GM12878 (cell line): Measurements from ENCODE around the gene PAN3. TPM values are rescaled to one million over a fixed set of nuclear protein-coding genes. Genes with fewer than 3 reads are reported as not detected.

Source experiments
- ATAC-seq: fragments of 200-7000 bp; cut with Tn5 transposase; 3 replicates; pipeline ENCODE4 v1.9.1; 2020; ENCODE audit warnings: mild to moderate bottlenecking, moderate library complexity
- BruUV-seq: library from RNA; stranded (reverse); fragments of 400-500 nt; replicated peaks from 2 replicates; lab custom pipeline; 2021; lab: Mats Ljungman, UMichigan
- CTCF ChIA-PET: fragments of 300-600 bp; sonication (Branson Sonifier 250); formaldehyde crosslinking; extraction: SDS; loops from one replicate; lab custom pipeline; 2021; ENCODE audit warnings: inconsistent platforms; lab: Yijun Ruan, JAX
- POLR2A ChIA-PET: fragments of 350-600 bp; formaldehyde crosslinking; extraction: SDS; loops from one replicate; lab custom pipeline; 2021; ENCODE audit warnings: inconsistent platforms; lab: Charles Lee
- RAD21 ChIA-PET: fragments of 300-600 bp; sonication (Branson Sonifier 250); formaldehyde crosslinking; loops from one replicate; lab custom pipeline; 2023; ENCODE audit warnings: antibody characterized with exemption; ENCODE audit not compliant: unreplicated experiment; lab: Charles Lee
- SMC1A ChIA-PET: fragments of 300-600 bp; sonication (Branson Sonifier 250); formaldehyde crosslinking; loops from one replicate; lab custom pipeline; 2023; ENCODE audit not compliant: unreplicated experiment, uncharacterized antibody; lab: Charles Lee
- DNase-seq: peaks from one replicate; pipeline ENCODE4 v3.0.0-alpha.2; 2011; ENCODE audit warnings: low read depth, low spot score
- FAIRE-seq: peaks from 3 replicates; lab custom pipeline; 2011; peaks lifted over from hg19 to GRCh38; lab: Jason Lieb, UNC
- H2AFZ ChIP-seq: 2 replicates; pipeline ENCODE4 v1.6.0; 2011; ENCODE audit warnings: low read depth, low read length, control low read depth; ENCODE audit not compliant: control insufficient read depth
- H3K27ac ChIP-seq: 2 replicates; pipeline ENCODE4 v1.5.1; 2011; ENCODE audit warnings: control low read depth; ENCODE audit not compliant: control insufficient read depth, insufficient read depth
- H3K27me3 ChIP-seq, 2 experiments: replicated peaks in 1 of 2; 2 replicates each; pipeline versions ENCODE4 v1.6.0 to v1.6.1; 2011; ENCODE audit warnings: low read length in 1 of 2; ENCODE audit not compliant: control insufficient read depth in 2 of 2, insufficient read depth in 2 of 2
- H3K36me3 ChIP-seq, 2 experiments: 2 replicates each; pipeline ENCODE4 v1.5.1; 2011; ENCODE audit warnings: low read length in 1 of 2; ENCODE audit not compliant: control insufficient read depth in 2 of 2, insufficient read depth in 2 of 2
- H3K4me1 ChIP-seq: 2 replicates; pipeline ENCODE4 v1.6.1; 2011; ENCODE audit warnings: mild to moderate bottlenecking, low read length, moderate library complexity, mixed read lengths; ENCODE audit not compliant: control insufficient read depth, insufficient read depth
- H3K4me2 ChIP-seq: 2 replicates; pipeline ENCODE4 v1.6.0; 2011; ENCODE audit warnings: control low read depth; ENCODE audit not compliant: control insufficient read depth, insufficient read depth
- H3K4me3 ChIP-seq: fragments of 200-600 bp; sonication (generic); 2 replicates; pipeline ENCODE4 v1.5.1; 2016
- H3K79me2 ChIP-seq: 2 replicates; pipeline ENCODE4 v1.6.0; 2011; ENCODE audit warnings: low read length; ENCODE audit not compliant: control insufficient read depth, insufficient read depth
- H3K9ac ChIP-seq: 2 replicates; pipeline ENCODE4 v1.8.0; 2011; ENCODE audit warnings: low read length, control low read depth, mixed read lengths; ENCODE audit not compliant: control insufficient read depth, insufficient read depth
- H3K9me3 ChIP-seq: replicated peaks from 3 replicates; pipeline ENCODE4 v1.5.1; 2011; ENCODE audit warnings: mild to moderate bottlenecking, low read length; ENCODE audit not compliant: control insufficient read depth, insufficient read depth
- H4K20me1 ChIP-seq: 2 replicates; pipeline ENCODE4 v1.6.0; 2011; ENCODE audit not compliant: control insufficient read depth, insufficient read depth
- FOXK2 ChIP-seq: fragments of 450-650 bp; IDR thresholded peaks from 2 replicates; pipeline ENCODE4 v1.6.1; 2017; ENCODE audit warnings: mild to moderate bottlenecking, moderate library complexity
- HDAC6 ChIP-seq: fragments of 200-600 bp; sonication (generic); IDR thresholded peaks from one replicate; pipeline ENCODE4 v1.8.0; 2017; ENCODE audit warnings: antibody characterized with exemption; ENCODE audit not compliant: unreplicated experiment
- MYC ChIP-seq: IDR thresholded peaks from 2 replicates; pipeline ENCODE4 v1.6.1; 2011; ENCODE audit warnings: mild to moderate bottlenecking, low read length, moderate library complexity, inconsistent platforms; ENCODE audit not compliant: insufficient read depth, insufficient replicate concordance, insufficient read length, severe bottlenecking
- NFYA ChIP-seq: IDR thresholded peaks from 2 replicates; pipeline ENCODE4 v1.6.1; 2011; ENCODE audit warnings: low read depth, mild to moderate bottlenecking, low read length, improper control_type of control experiment, borderline replicate concordance
- PAX5 ChIP-seq: IDR thresholded peaks from 2 replicates; pipeline ENCODE4 v1.6.1; 2011; ENCODE audit warnings: low read depth, low read length, borderline replicate concordance
- RB1 ChIP-seq: fragments of 450-650 bp; formaldehyde crosslinking; IDR thresholded peaks from 2 replicates; pipeline ENCODE4 v1.6.1; 2017; ENCODE audit warnings: mild to moderate bottlenecking, borderline replicate concordance
- TAF1 ChIP-seq: IDR thresholded peaks from 2 replicates; pipeline ENCODE4 v1.6.1; 2011; ENCODE audit warnings: mild to moderate bottlenecking, low read depth, low read length, borderline replicate concordance
- WRNIP1 ChIP-seq: IDR thresholded peaks from 2 replicates; pipeline ENCODE4 v1.6.1; 2011; ENCODE audit warnings: low read depth, low read length, improper control_type of control experiment, borderline replicate concordance
- ZNF274 ChIP-seq: IDR thresholded peaks from one replicate; pipeline ENCODE4 v1.8.0; 2011; ENCODE audit not compliant: insufficient read length, insufficient read depth
- WGBS: methylation state at CpG from one replicate; pipeline ENCODE4 v1.1.6; 2016; ENCODE audit warnings: low lambda C conversion rate; ENCODE audit not compliant: insufficient replicate concordance, insufficient coverage; ENCODE audit errors: missing lambda C conversion rate; 5-methylcytosine and 5-hydroxymethylcytosine counted together
- in situ Hi-C: fragments of 300-500 bp; cut with MboI; formaldehyde crosslinking; loops from 9 replicates; pipeline ENCODE4 v1.14.3; 2018; ENCODE audit warnings: mixed read lengths
- intact Hi-C: fragments of 100-400 bp; cut with micrococcal nuclease; formaldehyde crosslinking; loops from one replicate; pipeline ENCODE4 v1.14.2; 2022; ENCODE audit not compliant: unreplicated experiment
- polyA plus RNA-seq, 11 experiments: library from polyadenylated mRNA; depleted of rRNA in 4 of 11; unstranded in 6 of 11; stranded (reverse) in 5 of 11; fragments of >200 nt; fragmentation: Nextera tagmentation in 4 of 11; fragmentation: Illumina TruSeq in 1 of 11; extraction: Ambion mirVana in 4 of 11; extraction: Trizol in 1 of 11; gene quantifications; 1 replicate in 1 of 11; 2 replicates in 10 of 11; pipeline versions ENCODE4 v1.2.1 to v1.2.3, GENCODE V29; 2011 to 2016; ENCODE audit warnings: inconsistent platforms in 2 of 11, missing spikeins in 2 of 11, low read depth in 1 of 11
- total RNA-seq, 4 experiments: library from RNA; depleted of rRNA in 3 of 4; stranded (reverse); fragments of >200 nt in 3 of 4; fragmentation: Illumina TruSeq in 1 of 4; extraction: Trizol in 1 of 4; gene quantifications; 2 replicates each; pipeline versions ENCODE4 v1.2.1 to v1.2.3, GENCODE V29; 2013 to 2021
- TF ChIP-seq, protein P1 (sequence below): fragments of 450-650 bp; IDR thresholded peaks from 2 replicates; pipeline ENCODE4 v1.6.1; 2016; ENCODE audit warnings: mild to moderate bottlenecking, moderate library complexity, borderline replicate concordance

Gene PAN3
- total and polyA plus RNA-seq, 10 of the 15 experiments (the other 5 are each of a cell fraction or from before 2014, with no cell fraction given), result 13.0 to 33.3 (median 19.9) TPM

DNA sequence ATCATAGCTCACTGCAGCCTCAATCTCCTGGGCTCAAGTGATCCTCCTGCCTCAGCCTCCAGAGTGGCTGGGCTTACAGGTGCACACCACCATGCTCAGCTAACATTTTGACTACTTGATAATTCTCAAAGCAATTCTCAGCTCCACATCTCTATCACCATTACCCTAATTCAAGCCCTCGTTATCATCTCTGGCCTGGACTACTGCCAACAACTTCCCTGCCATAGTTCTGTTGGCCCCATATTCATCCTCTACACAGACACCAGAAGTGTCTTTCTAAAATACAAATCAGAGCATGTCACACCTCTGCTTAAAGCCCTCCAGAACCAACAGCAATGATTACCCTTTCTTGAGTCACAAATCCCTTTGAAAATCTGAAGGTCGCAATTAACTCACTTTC is 45.9 kb upstream of the PAN3 start:
- no peak overlapping the region for H3K4me2 ChIP-seq
- FAIRE-seq (no peak), ATAC-seq (no peak), DNase-seq (no peak)
- H3K4me3 ChIP-seq, result no peak overlapping the region
- TF ChIP-seq ZNF274 (no peak), TAF1 (no peak), MYC (no peak), FOXK2 (no peak), PAX5 (no peak), NFYA (no peak), HDAC6 (no peak), RB1 (no peak), WRNIP1 (no peak)
- TF ChIP-seq, protein P1, sequence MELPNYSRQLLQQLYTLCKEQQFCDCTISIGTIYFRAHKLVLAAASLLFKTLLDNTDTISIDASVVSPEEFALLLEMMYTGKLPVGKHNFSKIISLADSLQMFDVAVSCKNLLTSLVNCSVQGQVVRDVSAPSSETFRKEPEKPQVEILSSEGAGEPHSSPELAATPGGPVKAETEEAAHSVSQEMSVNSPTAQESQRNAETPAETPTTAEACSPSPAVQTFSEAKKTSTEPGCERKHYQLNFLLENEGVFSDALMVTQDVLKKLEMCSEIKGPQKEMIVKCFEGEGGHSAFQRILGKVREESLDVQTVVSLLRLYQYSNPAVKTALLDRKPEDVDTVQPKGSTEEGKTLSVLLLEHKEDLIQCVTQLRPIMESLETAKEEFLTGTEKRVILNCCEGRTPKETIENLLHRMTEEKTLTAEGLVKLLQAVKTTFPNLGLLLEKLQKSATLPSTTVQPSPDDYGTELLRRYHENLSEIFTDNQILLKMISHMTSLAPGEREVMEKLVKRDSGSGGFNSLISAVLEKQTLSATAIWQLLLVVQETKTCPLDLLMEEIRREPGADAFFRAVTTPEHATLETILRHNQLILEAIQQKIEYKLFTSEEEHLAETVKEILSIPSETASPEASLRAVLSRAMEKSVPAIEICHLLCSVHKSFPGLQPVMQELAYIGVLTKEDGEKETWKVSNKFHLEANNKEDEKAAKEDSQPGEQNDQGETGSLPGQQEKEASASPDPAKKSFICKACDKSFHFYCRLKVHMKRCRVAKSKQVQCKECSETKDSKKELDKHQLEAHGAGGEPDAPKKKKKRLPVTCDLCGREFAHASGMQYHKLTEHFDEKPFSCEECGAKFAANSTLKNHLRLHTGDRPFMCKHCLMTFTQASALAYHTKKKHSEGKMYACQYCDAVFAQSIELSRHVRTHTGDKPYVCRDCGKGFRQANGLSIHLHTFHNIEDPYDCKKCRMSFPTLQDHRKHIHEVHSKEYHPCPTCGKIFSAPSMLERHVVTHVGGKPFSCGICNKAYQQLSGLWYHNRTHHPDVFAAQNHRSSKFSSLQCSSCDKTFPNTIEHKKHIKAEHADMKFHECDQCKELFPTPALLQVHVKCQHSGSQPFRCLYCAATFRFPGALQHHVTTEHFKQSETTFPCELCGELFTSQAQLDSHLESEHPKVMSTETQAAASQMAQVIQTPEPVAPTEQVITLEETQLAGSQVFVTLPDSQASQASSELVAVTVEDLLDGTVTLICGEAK, result no peak
- no peak overlapping the region for H3K9ac ChIP-seq
- H3K36me3 ChIP-seq, result no peaks in the 10 kb centered on the region
- in situ Hi-C loops, result no loop called here
- no peak overlapping the region for H2AFZ ChIP-seq
- H3K79me2 ChIP-seq, result no peaks in the 10 kb centered on the region
- no peak overlapping the region for H3K27ac ChIP-seq
- no peaks in the 10 kb centered on the region for H3K27me3 ChIP-seq
- CTCF ChIA-PET, result no interaction called here
- RAD21 ChIA-PET, result no interaction called here
- no peaks in the 10 kb centered on the region for H4K20me1 ChIP-seq
- POLR2A ChIA-PET, result no interaction called here
- intact Hi-C loops, result no loop called here
- H3K4me1 ChIP-seq, result no peaks in the 10 kb centered on the region
- SMC1A ChIA-PET, result no interaction called here
- no TSS peak for BruUV-seq
- no peaks in the 10 kb centered on the region for H3K9me3 ChIP-seq
- 92% methylated on average over 2 of the region's 2 CpGs for WGBS
